K562 (cell line): ENCODE results near the gene TMEM131. TPM values are rescaled to one million over a fixed set of nuclear protein-coding genes. Genes with fewer than 3 reads are reported as not detected.

Experiments
- COPS2 ChIP-seq: fragments of 450-650 bp; conservative IDR thresholded peaks from 2 replicates; pipeline ENCODE4 v1.6.1; 2016; ENCODE audit warnings: mild to moderate bottlenecking, moderate library complexity
- CTBP1 ChIP-seq: fragments of 450-650 bp; IDR thresholded peaks from 2 replicates; pipeline ENCODE4 v1.6.1; 2016; ENCODE audit warnings: borderline replicate concordance
- EP300 ChIP-seq: IDR thresholded peaks from 2 replicates; pipeline ENCODE4 v1.6.1; 2012; ENCODE audit warnings: low read length, improper control_type of control experiment
- ETV1 ChIP-seq: fragments of 450-650 bp; conservative IDR thresholded peaks from 2 replicates; pipeline ENCODE4 v1.6.1; 2016; ENCODE audit warnings: missing genetic modification characterization, control low read depth, low read depth, missing compliant biosample characterization
- LCOR ChIP-seq: sonication (generic); formaldehyde crosslinking; IDR thresholded peaks from 2 replicates; pipeline ENCODE4 v1.8.0; 2022; ENCODE audit warnings: mild to moderate bottlenecking, missing genetic modification reagents
- NFATC3 ChIP-seq: fragments of 450-650 bp; IDR thresholded peaks from 2 replicates; pipeline ENCODE4 v1.6.1; 2017; ENCODE audit warnings: mild to moderate bottlenecking
- NONO ChIP-seq, 2 experiments: fragments of 200-400 bp in 1 of 2; fragments of 450-650 bp in 1 of 2; formaldehyde crosslinking in 1 of 2; IDR thresholded peaks; 2 replicates each; pipeline ENCODE4 v1.6.1; 2017; ENCODE audit warnings: low read depth in 2 of 2, mild to moderate bottlenecking in 2 of 2, moderate library complexity in 2 of 2, low read length in 1 of 2
- PHF8 ChIP-seq: fragments of 200-600 bp; sonication (generic); IDR thresholded peaks from 2 replicates; pipeline ENCODE4 v1.6.1; 2012; ENCODE audit warnings: mixed run types, mild to moderate bottlenecking, inconsistent platforms, low read length, moderate library complexity, borderline replicate concordance
- POU5F1 ChIP-seq: fragments of 150-350 bp; IDR thresholded peaks from 2 replicates; pipeline ENCODE4 v1.6.1; 2014; ENCODE audit warnings: borderline replicate concordance, low read length, low read depth, mild to moderate bottlenecking; ENCODE audit not compliant: partially characterized antibody
- RBM25 ChIP-seq: fragments of 200-400 bp; formaldehyde crosslinking; IDR thresholded peaks from 2 replicates; pipeline ENCODE4 v1.6.1; 2018; ENCODE audit warnings: low read length, low read depth, moderate library complexity; ENCODE audit not compliant: severe bottlenecking
- SMAD1 ChIP-seq: fragments of 150-350 bp; IDR thresholded peaks from 2 replicates; pipeline ENCODE4 v1.6.1; 2014; ENCODE audit warnings: low read length, low read depth; ENCODE audit not compliant: partially characterized antibody
- STAT5A ChIP-seq: IDR thresholded peaks from 2 replicates; pipeline ENCODE4 v1.6.1; 2012; ENCODE audit warnings: low read length, inconsistent platforms, borderline replicate concordance
- TAF1 ChIP-seq: IDR thresholded peaks from 2 replicates; pipeline ENCODE4 v1.6.1; 2011; ENCODE audit warnings: mild to moderate bottlenecking, low read length, moderate library complexity; ENCODE audit not compliant: insufficient read depth, control insufficient read depth, severe bottlenecking; ENCODE audit errors: extremely low read depth
- TRIM25 ChIP-seq: fragments of 450-650 bp; IDR thresholded peaks from 2 replicates; pipeline ENCODE4 v1.7.0; 2016; ENCODE audit warnings: borderline replicate concordance
- UBTF ChIP-seq, 2 experiments: IDR thresholded peaks; 2 replicates each; pipeline ENCODE4 v1.6.1; 2012; ENCODE audit warnings: improper control_type of control experiment in 2 of 2, low read depth in 2 of 2, low read length in 2 of 2, borderline replicate concordance in 1 of 2
- ZBTB49 ChIP-seq: sonication (generic); formaldehyde crosslinking; IDR thresholded peaks from 2 replicates; pipeline ENCODE4 v1.8.0; 2022; ENCODE audit warnings: missing genetic modification reagents, mild to moderate bottlenecking, borderline replicate concordance
- ZNF121 ChIP-seq: sonication (generic); formaldehyde crosslinking; conservative IDR thresholded peaks from 2 replicates; pipeline ENCODE4 v1.8.0; 2022; ENCODE audit warnings: missing genetic modification reagents
- ZNF146 ChIP-seq: IDR thresholded peaks from one replicate; pipeline ENCODE4 v1.6.1; 2018; ENCODE audit warnings: missing compliant biosample characterization; ENCODE audit not compliant: unreplicated experiment
- ZNF174 ChIP-seq: fragments of 250-450 bp; sonication (Bioruptor Pico); IDR thresholded peaks from 2 replicates; pipeline ENCODE4 v1.4.0; 2020; ENCODE audit warnings: mild to moderate bottlenecking
- ZNF274 ChIP-seq: IDR thresholded peaks from 2 replicates; pipeline ENCODE4 v1.6.1; 2011; ENCODE audit warnings: low read depth, mild to moderate bottlenecking, low read length, moderate library complexity, borderline replicate concordance
- polyA plus RNA-seq, 8 experiments: library from polyadenylated mRNA; depleted of rRNA in 4 of 8; stranded (reverse) in 5 of 8; unstranded in 3 of 8; fragments of >200 nt; fragmentation: Nextera tagmentation in 2 of 8; fragmentation: Illumina TruSeq in 1 of 8; extraction: Ambion mirVana in 2 of 8; extraction: Trizol in 1 of 8; gene quantifications; 2 replicates each; pipeline versions ENCODE4 v1.2.1 to v1.2.3, GENCODE V29; 2011 to 2014; ENCODE audit warnings: inconsistent platforms in 1 of 8, missing spikeins in 1 of 8
- total RNA-seq, 7 experiments: library from RNA; depleted of rRNA in 6 of 7; stranded (reverse); fragments of >200 nt in 6 of 7; fragmentation: Illumina TruSeq in 2 of 7; extraction: Trizol in 2 of 7; gene quantifications; 2 replicates each; pipeline versions ENCODE4 v1.2.1 to v1.2.3, GENCODE V29; 2011 to 2021; ENCODE audit warnings: low replicate concordance in 1 of 7

TMEM131 gene
- total and polyA plus RNA-seq, 9 of the 15 experiments (the other 6 are each of a cell fraction or from before 2014, with no cell fraction given): 2.5 to 21.1 (median 12.4) TPM

GRCh38 chr2:97995026-97995733 lies 568 bp downstream of the TMEM131 start (continued):
- TF ChIP-seq UBTF (IDR thresholded peaks at IDR 0.05; ENCODE audit: borderline replicate concordance in 1 of 2, low read depth in 2 of 2, low read length in 2 of 2) (peak; percentile 68 to 95), STAT5A (no peak), POU5F1 (no peak), PHF8 (peak; percentile 63; the same call in 1 of the 2 replicates), LCOR (CRISPR knock-in tag) (peak; percentile 58; the same call in 1 of the 2 replicates), NONO (IDR thresholded peaks at IDR 0.05; ENCODE audit: low read depth in 2 of 2, low read length in 1 of 2) (0 out of 4 replicates have a peak, but pooled peaks of 1 of the 2 experiments have one; percentile 5), CTBP1 (peak; percentile 36; the same call in 1 of the 2 replicates), ETV1 (tag) (no peak), RBM25 (peak; percentile 30), NFATC3 (no peak), SMAD1 (no peak), ZNF121 (no peak), ZNF174 (CRISPR knock-in tag) (no peak), TAF1 (no peak), TRIM25 (no peak), ZBTB49 (CRISPR knock-in tag) (no peak), EP300 (no peak), ZNF146 (CRISPR knock-in tag) (no peak), COPS2 (no peak), ZNF274 (no peak)
